KOPT-K1 (cell line): ENCODE data around the gene SNCA.

Experiments
- H3K27ac ChIP-seq: fragments of 200-600 bp; sonication (generic); 2 replicates; pipeline ENCODE4 v1.5.1; 2016; ENCODE audit warnings: antibody characterized with exemption, mild to moderate bottlenecking, low read depth, low read length; ENCODE audit not compliant: poor library complexity, severe bottlenecking
- H3K36me3 ChIP-seq: fragments of 200-600 bp; sonication (generic); 2 replicates; pipeline ENCODE4 v1.5.1; 2017; ENCODE audit warnings: antibody characterized with exemption, mild to moderate bottlenecking, low read length, moderate library complexity; ENCODE audit not compliant: insufficient read depth
- H3K9me3 ChIP-seq: fragments of 200-600 bp; sonication (generic); 2 replicates; pipeline ENCODE4 v1.5.1; 2017; ENCODE audit warnings: antibody characterized with exemption, low read length, mild to moderate bottlenecking; ENCODE audit not compliant: insufficient read depth, poor library complexity, severe bottlenecking

SNCA gene

DNA sequence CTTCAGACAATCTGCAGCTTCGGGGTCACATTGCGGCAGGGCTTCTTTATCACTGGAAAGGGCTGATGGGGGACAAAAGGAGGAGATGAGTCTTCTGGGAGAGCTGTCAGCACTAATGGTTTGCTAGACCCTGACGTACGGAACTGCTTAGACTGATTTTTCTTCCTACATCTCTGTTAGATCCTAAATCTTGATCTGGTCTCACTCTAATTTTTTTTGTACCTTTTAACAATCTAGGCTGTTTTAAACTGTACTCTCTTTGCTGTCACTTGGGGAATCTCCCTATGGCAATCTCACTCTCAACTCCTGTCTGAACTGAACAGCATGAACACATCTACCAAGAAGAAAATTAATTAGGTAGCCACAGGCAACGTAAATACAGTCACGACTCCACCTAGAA lies 120.1 kb downstream of the SNCA start:
- Histone ChIP-seq H3K27ac (no peak overlapping the region), H3K36me3 (no peaks in the 10 kb centered on the region), H3K9me3 (no peaks in the 10 kb centered on the region)

DNA sequence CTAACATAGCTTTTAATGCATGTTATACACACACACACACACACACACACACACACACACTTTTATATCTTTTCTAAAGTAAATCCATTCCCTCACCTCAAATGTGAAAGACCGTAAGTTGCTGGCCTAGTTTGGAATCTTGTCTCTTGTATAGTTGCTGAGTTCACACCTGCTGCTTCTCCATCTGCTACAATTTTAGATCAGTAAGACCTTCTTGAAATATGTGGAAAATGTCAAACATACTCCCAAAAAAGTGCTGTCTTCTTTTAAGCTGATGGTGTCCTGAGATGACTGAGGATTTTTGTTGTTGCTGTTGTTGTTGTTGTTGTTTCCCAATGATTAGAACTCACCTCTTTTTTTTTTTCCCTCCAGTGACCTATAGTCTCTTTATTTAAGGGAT lies 121.3 kb downstream of the SNCA start:
- Histone ChIP-seq H3K9me3 (no peaks in the 10 kb centered on the region), H3K36me3 (no peaks in the 10 kb centered on the region), H3K27ac (no peak overlapping the region)

DNA sequence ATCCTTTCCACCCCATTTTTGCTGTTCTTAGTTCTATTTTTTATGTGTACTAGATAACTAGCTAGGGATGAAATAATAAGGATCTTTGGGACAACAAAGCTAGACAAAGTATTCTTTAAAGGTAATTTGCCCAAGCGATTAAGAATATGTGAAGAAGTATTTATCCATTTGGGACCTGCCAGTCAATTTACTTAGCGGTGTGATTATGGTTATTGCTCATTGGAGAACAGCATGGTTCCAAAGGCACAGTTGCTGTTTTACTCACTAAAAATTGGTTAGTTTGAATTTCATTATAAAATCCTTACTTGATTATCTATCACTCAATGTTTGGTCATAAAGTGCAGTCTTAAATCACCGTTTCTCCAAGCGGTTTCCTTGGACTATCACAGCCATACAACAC lies 124.1 kb downstream of the SNCA start:
- Histone ChIP-seq H3K9me3 (no peaks in the 10 kb centered on the region), H3K27ac (no peak overlapping the region), H3K36me3 (no peaks in the 10 kb centered on the region)

DNA sequence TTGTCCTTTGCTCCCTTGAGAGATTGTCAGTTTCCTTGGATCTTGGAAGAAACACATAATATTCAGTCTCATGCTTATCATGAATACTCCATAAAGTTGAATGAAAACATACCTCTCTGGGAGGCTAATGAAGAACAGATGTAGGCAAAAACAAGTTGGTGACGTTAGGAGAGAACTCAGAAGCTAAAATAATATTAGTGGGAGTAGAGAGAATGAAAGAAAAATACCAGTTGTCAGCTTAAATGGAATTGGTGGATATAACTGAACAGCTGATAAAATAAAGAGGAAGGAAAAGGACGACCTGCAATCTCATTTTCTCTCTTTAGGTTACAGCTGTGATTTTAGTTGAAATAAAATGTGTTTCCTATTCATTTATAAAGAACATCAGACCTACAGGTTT lies 124.8 kb downstream of the SNCA start:
- Histone ChIP-seq H3K36me3 (no peaks in the 10 kb centered on the region), H3K27ac (no peak overlapping the region), H3K9me3 (no peaks in the 10 kb centered on the region)

DNA sequence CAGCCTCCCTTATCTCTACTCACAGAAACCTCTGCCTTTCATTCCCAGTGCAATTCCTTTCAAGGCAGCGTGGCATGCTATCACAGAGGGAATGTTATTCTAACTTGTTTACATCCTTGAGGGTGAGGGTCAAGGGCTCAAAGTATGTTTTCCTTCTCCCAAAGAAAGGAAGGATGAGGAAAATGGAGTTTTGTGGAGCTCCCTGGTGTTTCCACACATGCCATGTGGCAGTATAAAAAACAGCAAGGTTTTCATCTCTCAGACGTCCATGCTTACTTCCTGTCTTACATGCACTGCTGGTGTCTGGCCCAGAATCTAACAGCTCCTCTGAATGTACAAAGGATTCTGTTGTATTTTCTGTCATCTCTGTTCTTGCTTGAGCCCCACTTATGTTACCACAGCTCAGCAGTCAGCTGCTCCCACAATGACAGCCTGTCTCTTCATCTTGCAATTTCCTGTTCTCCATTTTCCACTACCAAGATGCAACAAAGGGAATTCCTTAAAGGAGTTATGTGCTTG lies 128.0 kb downstream of the SNCA start:
- Histone ChIP-seq H3K36me3 (no peaks in the 10 kb centered on the region), H3K27ac (no peak overlapping the region)

DNA sequence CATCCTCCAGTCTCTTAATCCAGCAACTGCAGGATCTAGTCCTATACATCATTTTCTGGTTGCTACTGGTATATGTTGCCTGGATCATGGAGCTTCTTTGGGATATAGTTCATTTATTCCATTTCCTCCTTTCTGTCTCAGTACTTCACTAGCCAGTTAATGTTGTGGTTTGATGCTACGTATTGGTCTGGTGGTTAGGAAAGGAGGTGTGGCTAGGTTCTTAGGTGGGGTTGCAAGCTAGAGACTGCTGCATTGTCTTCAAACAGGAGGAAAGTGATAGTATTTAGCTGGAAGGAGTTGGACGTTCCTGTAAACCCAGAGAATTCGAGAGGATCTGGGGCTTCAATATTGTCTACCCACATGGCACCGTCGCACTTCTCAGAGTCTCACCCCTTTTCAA lies 129.5 kb downstream of the SNCA start:
- Histone ChIP-seq H3K27ac (no peak overlapping the region), H3K9me3 (no peaks in the 10 kb centered on the region), H3K36me3 (no peaks in the 10 kb centered on the region)

More for the DNA sequence above, 128.0 kb downstream of the SNCA start:
- no peaks in the 10 kb centered on the region for H3K9me3 ChIP-seq

DNA sequence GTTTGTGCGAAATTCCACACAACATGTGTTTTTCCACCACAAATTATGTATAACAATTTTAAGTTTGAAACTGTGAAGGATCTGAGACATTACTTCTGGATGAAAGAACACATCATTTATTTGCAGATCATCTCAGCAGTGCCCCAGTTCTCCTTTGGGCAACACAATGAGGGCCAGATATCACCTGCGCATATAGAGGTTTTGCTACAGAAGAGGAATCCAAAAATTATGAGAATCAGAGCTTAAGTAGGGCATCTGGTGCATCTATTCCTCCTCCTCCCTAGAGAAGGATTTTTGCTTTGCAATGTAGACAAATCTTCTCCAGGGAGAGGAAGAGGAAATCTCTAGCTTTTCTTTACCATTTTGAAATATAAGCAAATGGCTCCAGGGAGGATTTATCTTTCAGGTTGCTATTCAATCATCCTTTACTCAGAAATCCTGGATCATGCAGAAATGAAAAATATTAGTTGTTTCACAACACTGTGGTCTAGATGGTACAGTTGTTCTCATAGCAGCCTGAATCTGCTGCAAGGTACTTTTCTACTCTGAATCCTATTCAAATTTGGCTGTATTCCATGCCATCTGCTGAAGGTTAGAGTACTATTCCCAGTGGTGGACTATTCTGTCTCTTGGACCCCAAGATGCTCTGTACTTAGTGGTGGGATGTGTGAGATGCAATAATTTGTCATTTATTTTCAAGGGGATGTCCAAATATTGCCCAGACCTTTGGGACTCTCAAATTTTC lies 132.1 kb downstream of the SNCA start:
- H3K36me3 ChIP-seq = no peaks in the 10 kb centered on the region
- H3K27ac ChIP-seq = no peak overlapping the region
- H3K9me3 ChIP-seq = no peaks in the 10 kb centered on the region

DNA sequence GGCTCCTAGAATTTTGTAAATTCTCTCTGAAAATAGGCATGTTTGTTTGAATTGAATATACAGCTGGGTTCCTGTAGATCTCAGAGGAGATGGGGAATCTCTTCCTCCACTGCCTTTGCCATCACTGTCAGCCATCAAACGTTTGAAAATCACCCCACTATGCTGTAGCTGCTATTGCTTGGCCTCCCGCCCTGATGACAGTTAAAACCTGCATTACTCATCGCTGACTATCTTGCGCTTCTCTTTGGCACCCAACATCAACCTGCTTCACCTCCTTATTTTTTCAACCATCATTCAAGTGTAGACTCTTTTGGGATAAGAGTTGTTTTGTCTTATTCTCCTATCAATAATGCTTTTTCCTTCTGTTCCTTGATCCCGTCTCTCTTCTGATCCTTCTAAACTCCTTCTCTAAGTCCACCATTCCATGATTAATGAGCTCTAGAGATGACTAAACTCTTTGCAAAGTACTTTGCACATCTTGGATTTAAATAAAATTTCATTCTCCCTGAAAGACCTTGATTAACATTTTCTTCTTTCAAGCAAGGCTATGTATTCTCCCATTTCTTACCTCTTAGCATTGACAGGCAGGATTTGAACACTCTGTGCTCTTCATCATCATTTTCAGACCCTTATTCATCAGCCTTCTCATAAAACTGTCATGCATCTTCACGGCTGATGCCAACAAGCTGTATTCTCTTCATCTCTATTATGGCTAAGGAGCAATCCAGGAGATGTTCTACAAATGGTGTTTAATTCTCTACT lies 133.0 kb downstream of the SNCA start:
- Histone ChIP-seq H3K36me3 (no peaks in the 10 kb centered on the region), H3K9me3 (no peaks in the 10 kb centered on the region)

DNA sequence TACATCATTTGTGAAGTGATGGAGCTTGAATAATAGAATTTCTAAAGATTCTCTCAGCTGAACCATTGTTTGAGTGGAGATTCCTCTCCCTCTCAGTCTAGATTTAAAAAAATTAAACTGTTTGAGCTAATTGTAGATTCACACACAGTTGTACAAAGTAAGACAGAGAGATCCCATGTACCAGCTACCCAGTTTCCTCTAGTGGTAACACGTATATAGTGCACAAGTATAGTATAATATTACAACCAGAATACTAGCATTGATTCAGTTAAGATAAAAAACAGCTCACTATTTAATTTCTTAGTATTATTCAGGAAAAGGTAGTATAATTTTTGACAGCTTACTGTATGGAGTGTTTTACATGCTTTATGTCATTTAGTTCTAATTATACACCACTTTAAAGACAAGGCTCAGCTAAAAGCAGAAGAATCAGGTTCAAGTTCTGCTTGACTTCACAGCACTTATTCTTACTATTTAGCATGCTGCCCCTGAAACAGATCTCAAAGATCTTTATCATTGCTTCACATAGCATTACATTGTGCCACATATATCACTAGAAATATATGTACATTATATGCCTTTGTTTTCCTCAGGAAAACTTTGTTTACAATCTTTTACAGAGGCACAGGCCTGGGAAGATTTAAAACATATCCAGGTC lies 136.1 kb downstream of the SNCA start:
- Histone ChIP-seq H3K9me3 (no peaks in the 10 kb centered on the region), H3K27ac (no peak overlapping the region), H3K36me3 (no peaks in the 10 kb centered on the region)

More for the DNA sequence above, 133.0 kb downstream of the SNCA start:
- H3K27ac ChIP-seq = no peak overlapping the region

DNA sequence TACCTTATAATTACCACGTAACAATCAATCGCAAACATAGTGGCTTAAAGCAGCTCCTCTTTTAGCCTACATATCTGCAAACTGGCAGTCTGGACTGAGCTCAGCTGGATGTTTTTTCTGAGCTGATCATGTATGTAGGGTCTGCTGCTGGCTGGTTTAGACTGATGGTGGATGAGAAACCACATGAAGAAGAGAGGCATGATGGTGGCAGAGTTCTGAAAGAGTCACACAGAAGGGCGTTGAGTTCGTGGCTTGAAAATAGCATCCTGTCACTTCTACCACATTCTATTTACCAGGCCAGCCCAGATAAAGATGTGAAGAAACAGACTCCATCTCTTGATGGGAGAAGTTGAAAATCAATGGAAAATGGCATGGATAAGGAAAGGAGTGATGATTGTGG lies 151.3 kb downstream of the SNCA start:
- H3K36me3 ChIP-seq = no peaks in the 10 kb centered on the region
- no peak overlapping the region for H3K27ac ChIP-seq

DNA sequence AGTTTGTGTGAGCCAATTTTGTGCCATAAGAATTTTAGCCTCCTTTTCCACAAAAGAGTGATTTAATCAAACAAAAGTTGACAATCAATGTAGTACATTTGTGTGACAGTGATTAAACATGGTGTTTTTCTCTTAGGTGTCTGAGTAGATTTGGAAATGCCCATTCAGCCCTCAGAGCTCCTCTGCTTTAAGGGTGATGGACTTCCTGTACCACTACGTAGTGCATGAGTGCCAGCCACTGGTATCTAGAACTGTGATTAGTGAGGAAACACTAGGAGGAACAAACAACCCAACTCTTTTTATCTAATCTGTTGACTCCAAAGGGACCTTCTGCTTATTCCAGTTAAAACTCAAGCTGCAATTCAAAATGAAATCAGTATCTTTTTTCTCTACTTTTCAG lies 151.7 kb downstream of the SNCA start:
- no peaks in the 10 kb centered on the region for H3K9me3 ChIP-seq
- no peak overlapping the region for H3K27ac ChIP-seq
- H3K36me3 ChIP-seq = no peaks in the 10 kb centered on the region

More for the DNA sequence above, 151.3 kb downstream of the SNCA start:
- no peaks in the 10 kb centered on the region for H3K9me3 ChIP-seq

DNA sequence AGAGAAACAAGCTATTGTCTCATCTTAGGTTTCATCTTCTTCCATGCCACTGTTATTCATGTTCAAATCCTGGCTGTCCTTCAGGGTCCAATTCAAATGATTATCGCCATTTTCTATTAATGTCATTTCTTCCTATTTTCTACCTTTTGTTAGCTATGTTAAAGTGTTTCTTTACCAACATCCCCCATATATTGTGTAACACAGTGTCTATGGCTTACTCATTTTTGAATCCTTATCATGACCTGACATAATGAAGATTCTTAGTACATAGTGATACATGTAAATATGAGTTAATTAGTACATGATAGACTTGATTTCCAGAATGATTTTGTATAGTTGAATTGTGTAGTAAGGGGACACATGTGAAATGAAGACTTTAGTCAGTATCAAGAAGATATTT lies 152.4 kb downstream of the SNCA start:
- no peaks in the 10 kb centered on the region for H3K36me3 ChIP-seq
- H3K27ac ChIP-seq = no peak overlapping the region
- no peaks in the 10 kb centered on the region for H3K9me3 ChIP-seq

DNA sequence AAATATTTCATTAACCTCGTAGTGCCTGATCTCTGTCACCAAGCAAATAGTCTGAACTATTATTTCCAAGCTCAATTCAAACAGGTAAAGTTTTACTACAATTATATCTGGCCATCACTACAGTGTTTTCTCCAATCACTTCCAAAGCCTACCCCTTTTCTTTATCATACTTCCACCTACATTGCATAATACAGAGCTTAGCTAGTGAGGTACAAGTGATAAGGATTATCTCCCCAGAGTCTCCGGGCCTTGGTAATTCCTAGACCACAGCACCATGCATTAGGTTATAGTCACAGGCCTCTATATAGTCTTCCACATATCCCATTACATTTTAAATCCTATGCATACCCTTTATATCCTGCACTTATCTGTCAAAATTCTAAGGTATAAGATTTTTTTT lies 154.2 kb downstream of the SNCA start:
- H3K9me3 ChIP-seq = no peaks in the 10 kb centered on the region
- H3K27ac ChIP-seq = no peak overlapping the region
- H3K36me3 ChIP-seq = no peaks in the 10 kb centered on the region

DNA sequence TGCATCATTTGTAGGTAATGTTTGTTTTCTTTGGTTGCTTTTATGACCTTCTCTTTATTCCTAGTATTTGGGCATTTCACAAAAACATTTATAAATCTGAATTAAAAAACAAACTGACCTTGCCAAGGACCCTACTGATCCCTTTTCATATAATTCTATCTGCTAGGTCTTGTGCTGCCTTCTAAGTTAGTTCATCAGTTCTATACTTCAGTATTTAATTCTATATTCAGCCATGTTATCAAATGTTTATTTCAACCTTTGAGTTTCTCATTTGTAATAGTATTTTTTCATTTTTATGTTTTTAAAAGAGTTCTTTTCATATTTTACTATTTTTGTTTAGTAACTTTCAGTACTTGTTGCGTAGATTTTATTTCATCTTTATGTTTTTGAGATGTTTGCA lies 155.3 kb downstream of the SNCA start:
- no peaks in the 10 kb centered on the region for H3K36me3 ChIP-seq
- no peaks in the 10 kb centered on the region for H3K9me3 ChIP-seq
- H3K27ac ChIP-seq = no peak overlapping the region

DNA sequence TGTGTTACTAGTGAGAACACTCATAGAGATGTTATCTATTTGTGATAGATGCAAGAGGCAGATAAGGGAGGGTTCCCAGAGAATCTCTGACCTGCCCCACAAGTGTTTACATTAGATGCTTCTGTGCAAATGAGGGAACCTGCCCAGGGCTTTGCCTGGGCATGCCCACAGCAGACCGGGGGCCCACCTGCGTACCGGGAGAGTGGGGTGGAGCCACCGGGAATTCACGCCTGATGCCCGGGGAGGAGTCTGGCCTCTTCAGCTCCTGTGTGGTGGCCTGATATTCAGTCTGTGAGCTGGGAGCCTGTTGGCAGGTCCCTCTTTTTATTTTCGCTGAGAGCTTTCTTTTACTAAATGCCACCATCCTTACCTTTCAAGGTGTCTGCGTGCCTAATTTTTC lies 155.7 kb downstream of the SNCA start:
- Histone ChIP-seq H3K36me3 (no peaks in the 10 kb centered on the region), H3K9me3 (no peaks in the 10 kb centered on the region), H3K27ac (no peak overlapping the region)
